SHP77 (cell line): ENCODE measurements around the gene GPR171.
"Not testable (repeated sequence)": the region's sequence is repeated elsewhere in the genome, so short reads cannot be mapped to it uniquely, and the experiment has no call there.

Experiments
- DNase-seq, 2 experiments: peaks; one replicate each; lab custom pipeline; 2025; lab: John Stamatoyannopoulos, UW

The GPR171 gene

GRCh38 chr3:151175952-151176351, 27.1 kb downstream of the GPR171 start:
- no peak for DNase-seq

DNA sequence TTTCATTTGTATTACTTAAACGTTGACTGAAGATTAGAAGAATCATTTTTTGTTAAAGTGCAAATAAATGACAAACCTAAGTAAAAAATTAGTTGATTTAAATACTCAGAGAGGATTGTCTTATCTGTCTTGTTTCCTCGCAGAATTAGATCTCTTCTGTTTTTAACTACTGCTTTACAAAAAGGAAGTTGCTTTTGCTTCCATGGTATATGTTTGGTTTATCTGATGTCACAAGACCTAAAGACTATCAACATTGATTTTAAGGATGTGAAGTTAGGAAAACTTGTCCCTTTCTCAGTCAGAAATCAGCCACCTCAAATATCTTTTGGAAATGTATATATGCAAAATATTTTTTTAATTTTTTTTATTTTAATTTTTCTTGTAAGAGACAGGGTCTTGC, 28.7 kb downstream of the GPR171 start:
- no peak for DNase-seq

DNA sequence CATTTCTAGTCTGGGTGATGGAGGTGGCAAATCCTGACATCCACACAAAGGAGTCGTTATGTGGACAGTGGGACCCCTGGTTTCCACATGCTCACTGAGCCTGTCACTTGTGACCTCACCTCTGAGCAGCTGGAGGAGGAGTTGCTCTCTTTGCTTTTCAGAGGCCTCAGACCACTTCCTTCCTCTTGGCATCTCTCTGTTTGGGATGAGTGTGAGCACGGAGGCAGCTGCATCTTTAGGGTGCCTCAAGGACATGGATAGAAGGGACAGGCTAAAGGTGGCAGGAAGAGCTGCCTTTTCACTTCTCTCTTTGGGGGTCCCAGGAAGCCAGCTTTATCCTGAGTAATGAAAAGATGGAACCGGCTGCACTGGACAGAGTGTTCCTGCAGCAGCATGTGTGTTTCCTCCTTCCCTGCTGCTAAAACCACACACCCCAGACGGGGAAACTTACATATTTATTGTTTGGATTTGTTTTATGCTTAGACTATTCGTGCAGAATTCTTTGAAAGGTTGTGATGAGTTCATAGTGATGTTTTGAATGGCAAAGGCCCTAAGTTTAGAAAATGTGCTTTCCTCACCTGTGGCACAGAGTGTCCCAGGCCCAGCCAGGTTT, 31.8 kb downstream of the GPR171 start:
- no peak for DNase-seq

DNA sequence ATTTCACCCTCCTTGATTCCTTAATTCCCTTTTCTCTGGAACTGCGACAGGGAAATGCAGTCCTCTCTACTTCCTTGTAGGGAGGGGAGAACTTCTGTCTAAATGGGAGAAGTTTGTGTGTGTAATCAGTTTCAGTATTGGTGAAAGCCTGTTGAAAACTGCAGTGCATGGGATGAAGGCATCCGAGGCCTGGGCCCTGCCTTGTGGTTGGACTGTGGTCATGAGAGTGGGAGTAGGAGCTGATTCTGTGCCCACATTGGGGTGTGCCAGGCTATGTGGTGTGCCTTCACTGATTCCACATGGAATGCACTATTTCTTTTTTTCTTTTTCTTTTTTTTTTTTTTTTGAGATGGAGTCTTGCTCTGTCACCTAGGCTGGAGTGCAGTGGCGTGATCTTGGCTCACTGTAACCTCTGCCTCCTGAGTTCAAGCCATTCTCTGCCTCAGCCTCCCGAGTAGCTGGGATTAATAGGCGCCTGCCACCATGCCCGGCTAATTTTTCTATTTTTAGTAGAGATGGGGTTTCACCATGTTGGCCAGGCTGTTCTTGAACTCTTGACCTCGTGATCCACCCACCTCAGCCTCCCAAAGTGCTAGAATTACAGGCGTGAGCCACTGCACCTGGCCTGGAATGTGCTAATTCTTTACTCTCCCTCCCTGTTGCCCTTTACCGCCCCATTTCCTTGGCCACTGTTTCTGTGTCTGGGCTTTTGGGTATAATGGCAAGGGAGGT, 32.9 kb downstream of the GPR171 start:
- DNase-seq, result not testable (repeated sequence)

DNA sequence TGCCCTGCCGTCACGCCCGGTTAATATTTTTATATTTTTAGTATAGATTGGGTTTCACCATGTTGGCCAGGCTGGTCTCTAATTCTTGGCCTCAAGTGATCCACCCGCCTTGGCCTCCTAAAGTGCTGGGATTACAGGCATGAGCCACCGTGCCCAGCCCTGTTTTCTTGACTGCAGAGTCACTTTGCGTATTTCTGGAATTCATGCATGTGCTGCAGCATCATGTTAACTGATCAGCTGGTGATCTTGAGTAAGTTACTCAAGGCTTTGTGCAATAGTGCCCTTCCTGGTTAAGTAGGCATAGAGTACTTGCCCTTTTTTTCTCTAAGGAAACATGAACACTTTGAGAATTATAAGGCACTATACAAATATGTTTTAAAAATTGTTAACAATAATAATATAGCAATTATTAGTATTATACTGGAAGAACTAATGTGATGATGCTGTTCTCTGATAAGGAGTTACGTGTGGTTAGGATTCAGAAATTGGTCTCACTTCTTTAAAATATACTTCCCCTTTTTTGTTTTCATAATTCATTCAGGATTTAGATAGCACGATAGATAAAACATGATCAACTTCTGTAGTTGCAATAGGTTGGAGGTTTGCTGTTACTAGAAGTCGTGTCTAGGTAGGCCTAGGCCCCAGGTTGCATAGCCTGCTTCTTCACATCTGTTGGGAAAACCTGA, 33.6 kb downstream of the GPR171 start:
- DNase-seq, result no peak

GRCh38 chr3:151168269-151169094, 34.5 kb downstream of the GPR171 start:
- DNase-seq, result peak; percentile 39 to 70

GRCh38 chr3:151166161-151166560, 36.9 kb downstream of the GPR171 start:
- DNase-seq, result no peak

GRCh38 chr3:151165226-151165625, 37.8 kb downstream of the GPR171 start:
- DNase-seq, result no peak

DNA sequence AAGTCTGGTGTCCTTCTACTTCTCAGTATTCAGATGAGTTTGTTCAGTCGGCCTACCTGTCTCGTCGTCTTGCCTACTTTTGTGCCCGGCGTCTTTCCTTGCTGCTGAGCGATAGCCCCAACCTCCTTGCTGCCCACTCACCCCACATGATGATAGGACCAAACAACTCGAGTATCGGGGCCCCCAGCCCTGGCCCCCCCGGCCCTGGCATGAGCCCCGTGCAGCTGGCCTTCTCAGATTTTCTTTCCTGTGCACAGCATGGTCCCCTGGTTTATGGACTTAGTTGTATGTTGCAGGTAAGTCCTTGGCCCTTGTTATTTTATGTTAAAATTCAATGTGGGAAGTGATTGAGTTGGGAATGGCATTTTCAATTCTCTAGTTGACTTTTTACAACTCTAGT, 43.2 kb downstream of the GPR171 start:
- DNase-seq, result no peak

DNA sequence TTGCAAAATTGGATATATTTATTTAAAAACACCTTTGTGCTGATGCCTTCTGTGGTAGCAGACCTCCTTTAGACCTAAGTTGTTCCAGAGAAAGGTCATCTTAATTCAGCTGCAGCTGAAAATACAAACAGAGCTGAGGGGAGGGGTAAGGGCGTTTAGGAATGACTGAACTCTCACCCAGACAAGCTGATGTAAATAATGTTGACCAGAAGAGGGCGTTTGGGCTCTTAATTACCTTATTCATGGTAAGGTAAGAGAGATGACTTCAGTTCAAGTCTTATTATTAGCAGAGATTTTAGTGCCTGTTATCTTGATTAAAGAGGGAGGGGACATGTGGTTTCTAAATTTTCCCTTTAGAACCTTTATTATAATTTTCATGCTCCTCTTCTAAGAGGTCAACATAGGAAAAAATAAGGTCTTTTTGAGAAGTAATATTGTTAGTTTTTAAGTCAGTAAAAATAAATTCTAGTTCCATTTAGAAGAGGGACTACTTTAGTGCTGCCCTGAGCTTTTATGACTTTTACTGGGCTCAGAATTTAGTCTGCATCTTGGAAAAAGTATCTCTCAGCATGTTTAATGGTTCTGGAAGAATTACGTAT, 46.3 kb downstream of the GPR171 start:
- DNase-seq, result peak; percentile 74 to 80

- DNase-seq, result no peak
These were observed 47.4 kb downstream of the GPR171 start for GRCh38 chr3:151155409-151156128.

DNA sequence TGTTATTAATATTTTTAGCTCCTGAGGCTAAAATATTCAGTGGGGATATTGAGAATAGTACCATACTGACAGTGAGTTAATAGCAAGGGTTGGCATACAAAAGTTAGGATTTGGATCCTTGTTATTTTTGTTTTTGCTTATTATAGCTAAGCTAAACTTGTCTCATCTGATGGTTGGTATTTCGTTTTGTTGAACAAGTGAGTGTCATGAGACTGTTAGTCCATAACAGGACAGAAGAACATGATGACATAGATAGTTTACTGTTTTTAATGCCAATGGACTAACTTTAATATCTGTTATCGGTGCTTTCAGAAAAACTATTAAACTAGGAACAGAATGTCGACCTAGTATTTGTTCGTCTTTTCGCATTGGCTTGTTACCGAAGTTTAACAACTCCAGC, 48.5 kb downstream of the GPR171 start:
- DNase-seq, result no peak

GRCh38 chr3:151152455-151153079, 50.4 kb downstream of the GPR171 start:
- no peak for DNase-seq
